ENCODE data around the gene FAF1. TPM values are rescaled to one million over a fixed set of nuclear protein-coding genes. Genes with fewer than 3 reads are reported as not detected.

The FAF1 gene
- total RNA-seq, 4 donors from 2014 or later: 23.8 to 64.6 (median 43.9) TPM

DNA sequence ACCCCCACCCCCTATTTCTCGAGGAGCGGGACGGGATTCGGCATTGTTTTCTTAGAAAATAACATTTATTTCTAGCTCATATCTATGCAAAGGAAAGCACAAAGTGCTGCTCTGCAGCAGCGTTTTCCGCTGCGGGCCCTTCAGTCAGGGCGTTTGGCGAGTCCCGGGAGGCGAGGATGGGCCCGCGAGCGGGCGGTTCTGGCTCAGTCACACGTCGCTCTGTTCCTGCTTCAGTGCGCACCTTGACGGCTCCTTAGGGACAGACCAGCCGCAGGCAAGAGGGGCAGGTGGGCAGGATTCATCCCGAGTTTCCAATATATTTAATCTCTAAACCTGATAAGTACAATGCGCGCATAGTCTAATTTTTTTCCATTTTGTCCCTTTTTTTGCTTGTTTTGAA lies 542.6 kb downstream of the FAF1 start:
- no peak overlapping the region for H3K27ac ChIP-seq
- no peaks in the 10 kb centered on the region for H3K9me3 ChIP-seq
- no peak for DNase-seq
- H3K4me1 ChIP-seq: peaks cover 7 to 64% (median 10%) of the 10 kb centered on the region in 3 donors
- H3K27me3 ChIP-seq: peaks cover 0 to 99% (median 26%) of the 10 kb centered on the region in 4 donors
- 49 to 58% methylated on average over 14 to 16 of the region's 23 CpGs for WGBS, 2 donors
- H3K4me3 ChIP-seq: no peak overlapping the region
- peaks cover 0 to 18% (median 0%) of the 10 kb centered on the region in 3 donors for H3K36me3 ChIP-seq
- TF ChIP-seq, protein P1, sequence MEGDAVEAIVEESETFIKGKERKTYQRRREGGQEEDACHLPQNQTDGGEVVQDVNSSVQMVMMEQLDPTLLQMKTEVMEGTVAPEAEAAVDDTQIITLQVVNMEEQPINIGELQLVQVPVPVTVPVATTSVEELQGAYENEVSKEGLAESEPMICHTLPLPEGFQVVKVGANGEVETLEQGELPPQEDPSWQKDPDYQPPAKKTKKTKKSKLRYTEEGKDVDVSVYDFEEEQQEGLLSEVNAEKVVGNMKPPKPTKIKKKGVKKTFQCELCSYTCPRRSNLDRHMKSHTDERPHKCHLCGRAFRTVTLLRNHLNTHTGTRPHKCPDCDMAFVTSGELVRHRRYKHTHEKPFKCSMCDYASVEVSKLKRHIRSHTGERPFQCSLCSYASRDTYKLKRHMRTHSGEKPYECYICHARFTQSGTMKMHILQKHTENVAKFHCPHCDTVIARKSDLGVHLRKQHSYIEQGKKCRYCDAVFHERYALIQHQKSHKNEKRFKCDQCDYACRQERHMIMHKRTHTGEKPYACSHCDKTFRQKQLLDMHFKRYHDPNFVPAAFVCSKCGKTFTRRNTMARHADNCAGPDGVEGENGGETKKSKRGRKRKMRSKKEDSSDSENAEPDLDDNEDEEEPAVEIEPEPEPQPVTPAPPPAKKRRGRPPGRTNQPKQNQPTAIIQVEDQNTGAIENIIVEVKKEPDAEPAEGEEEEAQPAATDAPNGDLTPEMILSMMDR (IDR thresholded peaks at IDR 0.05): no peak
- no peak for TF ChIP-seq POLR2A (IDR thresholded peaks at IDR 0.05)
- intact Hi-C loops (cut with DNase I): no loop called here

DNA sequence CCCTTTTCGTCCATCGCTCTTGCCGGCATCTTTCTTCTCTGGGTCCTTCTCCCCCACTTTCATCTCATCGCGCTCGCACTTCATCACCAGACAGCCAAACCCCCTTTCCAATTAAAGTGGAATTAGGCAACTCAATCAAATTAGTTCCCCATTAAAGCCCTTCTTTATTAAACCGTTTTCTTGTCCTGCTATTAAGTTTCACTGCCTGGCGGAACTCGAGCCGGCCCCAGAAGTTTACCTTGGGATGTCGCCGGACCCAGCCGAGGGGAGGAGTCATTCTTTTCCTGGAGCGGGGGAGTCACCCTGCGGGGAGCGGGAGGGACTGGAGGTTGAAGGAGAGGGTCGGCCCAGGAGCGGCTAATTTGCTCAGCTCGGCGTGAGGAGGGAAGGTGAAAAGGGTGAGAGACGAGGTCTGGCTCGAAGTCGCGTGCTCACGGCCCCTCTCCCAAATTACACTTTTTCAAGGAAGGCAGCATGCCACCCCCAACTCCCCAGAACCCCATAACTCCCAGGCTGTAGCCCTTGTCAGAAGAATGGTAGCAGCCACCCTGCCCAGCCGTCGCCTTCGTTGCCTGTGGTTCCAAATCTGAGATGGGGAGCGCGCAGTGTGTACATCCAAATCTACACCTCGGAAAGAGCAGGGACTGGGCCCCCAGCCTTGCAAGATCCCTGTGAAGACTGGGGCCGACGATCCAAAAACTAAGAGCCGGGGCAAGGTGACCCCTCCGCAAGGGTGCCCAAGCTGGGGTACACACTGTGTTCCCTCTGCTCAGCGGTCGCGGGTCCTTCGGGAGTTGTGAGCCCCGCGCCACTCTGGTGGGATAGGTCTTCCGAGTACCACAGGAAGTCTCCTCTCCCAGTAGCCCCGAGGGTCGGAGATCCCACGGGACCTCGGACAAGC lies 543.3 kb downstream of the FAF1 start:
- Histone ChIP-seq H3K36me3 (peaks cover 0 to 18% (median 0%) of the 10 kb centered on the region in 3 donors), H3K4me1 (peaks cover 7 to 57% (median 8%) of the 10 kb centered on the region in 3 donors), H3K27ac (no peak overlapping the region), H3K9me3 (no peaks in the 10 kb centered on the region), H3K4me3 (no peak overlapping the region), H3K27me3 (peaks cover 0 to 93% (median 22%) of the 10 kb centered on the region in 4 donors)
- intact Hi-C loops (cut with DNase I): no loop called here
- 44 to 50% methylated on average over 19 to 29 of the region's 46 CpGs for WGBS, 2 donors
- DNase-seq: no peak
- TF ChIP-seq, protein P1 (IDR thresholded peaks at IDR 0.05): no peak
- TF ChIP-seq POLR2A (IDR thresholded peaks at IDR 0.05): no peak

DNA sequence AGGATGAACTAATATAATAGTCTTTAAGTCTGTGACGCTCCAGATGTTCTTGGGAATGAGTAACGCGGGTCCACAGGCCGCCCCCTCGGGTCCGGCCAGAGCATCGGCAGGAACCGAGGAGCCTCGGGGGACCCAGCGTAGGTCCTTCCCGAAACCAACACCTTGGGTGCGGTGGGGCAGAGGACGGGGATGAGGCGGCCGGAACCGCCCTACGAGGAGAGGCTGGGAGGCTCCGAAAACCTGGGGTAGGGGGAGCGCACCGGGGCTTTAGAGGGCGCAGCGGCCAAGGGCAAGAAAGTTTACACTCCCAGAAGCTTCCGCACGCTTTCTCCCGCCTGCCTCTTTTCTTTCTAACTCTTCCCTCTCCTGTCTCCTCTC lies 543.9 kb downstream of the FAF1 start:
- TF ChIP-seq, protein P1 (IDR thresholded peaks at IDR 0.05): no peak
- TF ChIP-seq POLR2A (IDR thresholded peaks at IDR 0.05): no peak
- no peak for DNase-seq
- WGBS, 2 donors: 17 to 29% methylated on average over 16 to 24 of the region's 25 CpGs
- Histone ChIP-seq H3K4me1 (peaks cover 6 to 50% (median 7%) of the 10 kb centered on the region in 3 donors), H3K4me3 (no peak overlapping the region), H3K27me3 (peaks cover 0 to 87% (median 22%) of the 10 kb centered on the region in 4 donors), H3K36me3 (peaks cover 0 to 18% (median 0%) of the 10 kb centered on the region in 3 donors), H3K9me3 (no peaks in the 10 kb centered on the region), H3K27ac (no peak overlapping the region)
- intact Hi-C loops (cut with DNase I): no loop called here

DNA sequence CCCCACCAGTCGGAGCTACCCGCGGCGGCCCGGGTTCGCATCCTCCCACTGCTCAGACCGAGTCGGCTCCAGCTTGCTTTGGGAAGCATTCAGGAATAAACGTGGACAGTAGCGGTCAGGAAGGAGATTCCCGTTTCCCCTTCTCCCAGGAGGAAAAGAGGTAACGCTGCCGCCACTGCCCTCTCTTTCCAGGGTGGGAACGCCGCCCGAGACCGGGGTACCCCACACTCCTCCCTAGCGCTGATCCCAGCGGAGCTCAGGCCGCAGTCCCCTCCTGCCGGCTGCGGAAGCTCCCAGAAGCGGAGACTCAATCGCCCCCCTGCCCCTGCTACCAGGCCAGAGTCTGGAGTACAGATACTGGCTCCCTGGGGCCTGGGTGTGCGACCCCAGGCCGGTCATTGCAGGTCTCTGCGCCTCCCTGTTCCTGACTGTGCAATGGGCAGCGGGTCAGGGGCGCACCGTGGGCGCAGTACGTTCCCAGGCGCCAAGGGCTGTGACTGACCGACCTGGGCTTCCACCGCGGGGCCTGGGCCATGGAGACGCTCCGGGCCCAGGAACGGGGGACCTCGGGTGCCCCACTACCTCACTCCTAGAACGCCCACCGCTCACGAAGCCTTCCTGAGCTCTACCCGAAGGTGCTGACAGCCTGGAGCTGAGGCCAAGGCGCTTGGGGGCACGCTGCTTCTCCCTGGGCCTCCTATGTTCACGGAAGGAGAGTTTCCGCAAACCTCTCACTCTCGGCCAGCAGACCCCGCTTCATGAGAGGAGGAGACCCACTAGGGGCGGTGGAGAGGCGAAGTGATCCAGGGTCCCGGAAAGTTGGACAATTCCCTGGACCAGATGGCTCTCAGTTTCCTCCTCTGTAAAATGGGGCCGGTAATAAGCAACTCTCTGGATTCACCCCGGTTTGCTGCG lies 544.6 kb downstream of the FAF1 start:
- Histone ChIP-seq H3K27me3 (peaks cover 0 to 81% (median 22%) of the 10 kb centered on the region in 4 donors), H3K36me3 (peaks cover 0 to 18% (median 0%) of the 10 kb centered on the region in 3 donors), H3K4me1 (peaks cover 5 to 44% (median 7%) of the 10 kb centered on the region in 3 donors)

More for the DNA sequence above, 544.6 kb downstream of the FAF1 start:
- DNase-seq: no peak
- intact Hi-C loops (cut with DNase I): no loop called here
- Histone ChIP-seq H3K9me3 (no peaks in the 10 kb centered on the region), H3K27ac (no peak overlapping the region), H3K4me3 (no peak overlapping the region)
- no peak for TF ChIP-seq POLR2A (IDR thresholded peaks at IDR 0.05)
- TF ChIP-seq, protein P1 (IDR thresholded peaks at IDR 0.05): no peak
- 29 to 37% methylated on average over 8 to 29 of the region's 56 CpGs for WGBS, 2 donors

Measured in esophagus squamous epithelium (tissue), 5 donors.